ENCODE results near the gene ADARB2. TPM values are rescaled to one million over a fixed set of nuclear protein-coding genes. Genes with fewer than 3 reads are reported as not detected.

Gene ADARB2
- total and polyA plus RNA-seq, 4 donors: 0.55 to 0.70 (median 0.59) TPM; not detected in 1

GRCh38 chr10:1630304-1630703 lies 107.0 kb downstream of the ADARB2 start:
- DNase-seq (ENCODE audit: low spot score): peak; percentile 21
- WGBS: 82% methylated on average over 6 of the region's 6 CpGs
- H3K9me3 ChIP-seq (ENCODE audit: control insufficient read depth in 4 of 4, low read length in 3 of 4): no peaks in the 10 kb centered on the region
- no peak overlapping the region for H3K9ac ChIP-seq (ENCODE audit: low read depth in 1 of 2, low read length in 2 of 2)
- no peak overlapping the region for H3K27ac ChIP-seq (ENCODE audit: low read depth in 1 of 2, low read length in 2 of 2)
- no peak overlapping the region for H3K4me3 ChIP-seq (ENCODE audit: low read depth in 1 of 3, low read length in 3 of 3)
- H3K36me3 ChIP-seq (ENCODE audit: control insufficient read depth in 4 of 4, insufficient read depth in 3 of 4, low read depth in 1 of 4, low read length in 3 of 4): no peaks in the 10 kb centered on the region
- no peak for TF ChIP-seq ATF3 (IDR thresholded peaks at IDR 0.05)
- TF ChIP-seq MAX (IDR thresholded peaks at IDR 0.05): no peak
- no peak for TF ChIP-seq EGR1 (IDR thresholded peaks at IDR 0.05; ENCODE audit: low read depth in 2 of 2)
- TF ChIP-seq RAD21 (IDR thresholded peaks at IDR 0.05): no peak
- TF ChIP-seq JUND (IDR thresholded peaks at IDR 0.05): no peak
- no peak for TF ChIP-seq HNF4G (IDR thresholded peaks at IDR 0.05)
- TF ChIP-seq REST (IDR thresholded peaks at IDR 0.05): no peak
- TF ChIP-seq CTCF (IDR thresholded peaks at IDR 0.05; ENCODE audit: low read depth, low read length, missing input control): no peak
- H3K27me3 ChIP-seq (ENCODE audit: control insufficient read depth in 4 of 4, insufficient read depth in 4 of 4, low read length in 3 of 4): peaks cover 0 to 14% (median 0%) of the 10 kb centered on the region in 4 donors
- H3K4me1 ChIP-seq (ENCODE audit: control insufficient read depth in 4 of 4, insufficient read depth in 4 of 4, low read length in 3 of 4): no peaks in the 10 kb centered on the region

- Histone ChIP-seq H3K4me3 (ENCODE audit: low read depth in 1 of 3, low read length in 3 of 3) (no peak overlapping the region), H3K27me3 (ENCODE audit: control insufficient read depth in 4 of 4, insufficient read depth in 4 of 4, low read length in 3 of 4) (peaks cover 0 to 14% (median 0%) of the 10 kb centered on the region in 4 donors), H3K4me1 (ENCODE audit: control insufficient read depth in 4 of 4, insufficient read depth in 4 of 4, low read length in 3 of 4) (no peaks in the 10 kb centered on the region), H3K36me3 (ENCODE audit: control insufficient read depth in 4 of 4, insufficient read depth in 3 of 4, low read depth in 1 of 4, low read length in 3 of 4) (no peaks in the 10 kb centered on the region), H3K9me3 (ENCODE audit: control insufficient read depth in 4 of 4, low read length in 3 of 4) (no peaks in the 10 kb centered on the region), H3K9ac (ENCODE audit: low read depth in 1 of 2, low read length in 2 of 2) (no peak overlapping the region), H3K27ac (ENCODE audit: low read depth in 1 of 2, low read length in 2 of 2) (no peak overlapping the region)
- 61% methylated on average over 18 of the region's 18 CpGs for WGBS
- DNase-seq (ENCODE audit: low spot score): peak; percentile 23
- TF ChIP-seq CTCF (IDR thresholded peaks at IDR 0.05; ENCODE audit: low read depth, low read length, missing input control): no peak
- no peak for TF ChIP-seq SP1 (IDR thresholded peaks at IDR 0.05)
- TF ChIP-seq YY1 (IDR thresholded peaks at IDR 0.05): no peak
- TF ChIP-seq REST (IDR thresholded peaks at IDR 0.05): no peak
- no peak for TF ChIP-seq MAX (IDR thresholded peaks at IDR 0.05)
- TF ChIP-seq FOXA2 (IDR thresholded peaks at IDR 0.05): no peak
- no peak for TF ChIP-seq NR2F2 (IDR thresholded peaks at IDR 0.05)
- TF ChIP-seq RAD21 (IDR thresholded peaks at IDR 0.05): no peak
- no peak for TF ChIP-seq JUND (IDR thresholded peaks at IDR 0.05)
- no peak for TF ChIP-seq RXRA (IDR thresholded peaks at IDR 0.05)
- TF ChIP-seq GABPA (IDR thresholded peaks at IDR 0.05 in 1 of 2, conservative IDR thresholded peaks at IDR 0.05 in 1 of 2): no peak
- TF ChIP-seq FOXA1 (IDR thresholded peaks at IDR 0.05): no peak
- TF ChIP-seq ZBTB33 (IDR thresholded peaks at IDR 0.05): no peak
These were observed 107.8 kb downstream of the ADARB2 start for GRCh38 chr10:1629326-1630198.
